HepG2 (cell line): ENCODE data around the gene RABGGTA. TPM values are rescaled to one million over a fixed set of nuclear protein-coding genes. Genes with fewer than 3 reads are reported as not detected.

Source experiments
- EED ChIP-seq: sonication (generic); formaldehyde crosslinking; IDR thresholded peaks from 2 replicates; pipeline ENCODE4 v1.5.0; 2020; ENCODE audit warnings: mild to moderate bottlenecking, missing genetic modification reagents
- EP300 ChIP-seq, 3 experiments: sonication (generic) in 1 of 3; formaldehyde crosslinking in 1 of 3; IDR thresholded peaks; 2 replicates each; pipeline versions ENCODE4 v1.5.1 to v1.6.1; 2011 to 2020; ENCODE audit warnings: low read depth in 2 of 3, low read length in 2 of 3, borderline replicate concordance in 1 of 3, improper control_type of control experiment in 1 of 3, mild to moderate bottlenecking in 1 of 3, missing genetic modification reagents in 1 of 3, moderate library complexity in 1 of 3
- FOSL1 ChIP-seq: sonication (generic); formaldehyde crosslinking; IDR thresholded peaks from 2 replicates; pipeline ENCODE4 v1.9.0; 2021; ENCODE audit warnings: missing genetic modification reagents, borderline replicate concordance
- FOXM1 ChIP-seq: sonication (generic); formaldehyde crosslinking; IDR thresholded peaks from 2 replicates; pipeline ENCODE4 v1.5.0; 2020; ENCODE audit warnings: missing genetic modification reagents
- KLF15 ChIP-seq: sonication (generic); formaldehyde crosslinking; IDR thresholded peaks from 2 replicates; pipeline ENCODE4 v1.8.1; 2023; ENCODE audit warnings: borderline replicate concordance, mild to moderate bottlenecking, inconsistent platforms, missing genetic modification reagents, mixed read lengths
- NCOA2 ChIP-seq: sonication (generic); formaldehyde crosslinking; IDR thresholded peaks from 2 replicates; pipeline ENCODE4 v1.8.0; 2022; ENCODE audit warnings: inconsistent platforms
- NCOR1 ChIP-seq: fragments of 200-600 bp; sonication (generic); IDR thresholded peaks from 2 replicates; pipeline ENCODE4 v1.7.0; 2017; ENCODE audit warnings: antibody characterized with exemption, low read length, borderline replicate concordance
- PHF5A ChIP-seq: IDR thresholded peaks from one replicate; pipeline ENCODE4 v1.6.1; 2018; ENCODE audit warnings: low read depth, missing genetic modification reagents; ENCODE audit not compliant: unreplicated experiment
- PTBP1 ChIP-seq: fragments of 200-400 bp; formaldehyde crosslinking; IDR thresholded peaks from 2 replicates; pipeline ENCODE4 v1.6.1; 2018; ENCODE audit warnings: low read length, low read depth; ENCODE audit not compliant: poor library complexity, severe bottlenecking
- SRSF1 ChIP-seq: fragments of 200-400 bp; formaldehyde crosslinking; optimal IDR thresholded peaks from 2 replicates; pipeline ENCODE3; 2017; ENCODE audit warnings: mild to moderate bottlenecking, low read depth, low read length, moderate library complexity
- TCF7 ChIP-seq: sonication (generic); IDR thresholded peaks from 2 replicates; pipeline ENCODE4 v1.6.1; 2016; ENCODE audit warnings: antibody characterized with exemption, low read depth
- ZIK1 ChIP-seq: sonication (generic); formaldehyde crosslinking; IDR thresholded peaks from 2 replicates; pipeline ENCODE4 v1.5.0; 2020; ENCODE audit warnings: mild to moderate bottlenecking, low read depth, missing genetic modification reagents, borderline replicate concordance
- ZKSCAN8 ChIP-seq: IDR thresholded peaks from 2 replicates; pipeline ENCODE4 v1.6.1; 2016; ENCODE audit warnings: borderline replicate concordance, missing genetic modification reagents, missing compliant biosample characterization
- ZNF619 ChIP-seq: sonication (generic); formaldehyde crosslinking; IDR thresholded peaks from 2 replicates; pipeline ENCODE4 v1.4.0; 2020; ENCODE audit warnings: mild to moderate bottlenecking, missing genetic modification reagents
- polyA plus RNA-seq, 8 experiments: library from polyadenylated mRNA; depleted of rRNA in 3 of 8; stranded (reverse) in 7 of 8; unstranded in 1 of 8; fragments of >200 nt; fragmentation: Illumina TruSeq in 4 of 8; extraction: Trizol in 4 of 8; gene quantifications; 2 replicates each; pipeline versions ENCODE4 v1.2.1 to v1.2.3, GENCODE V29; 2011 to 2016; ENCODE audit warnings: low read depth in 4 of 8, missing spikeins in 1 of 8, mixed read lengths in 1 of 8; ENCODE audit not compliant: insufficient read depth in 1 of 8
- total RNA-seq, 5 experiments: library from RNA; depleted of rRNA; stranded (reverse); fragments of >200 nt; fragmentation: Illumina TruSeq; extraction: Trizol; gene quantifications; 2 replicates each; pipeline ENCODE4 v1.2.3, GENCODE V29; 2016; ENCODE audit warnings: low read depth in 1 of 5
- TF ChIP-seq, protein P1 (sequence below): sonication (generic); formaldehyde crosslinking; IDR thresholded peaks from 2 replicates; pipeline ENCODE4 v1.5.1; 2020; ENCODE audit warnings: mild to moderate bottlenecking, moderate library complexity, missing genetic modification reagents
- TF ChIP-seq, protein P2 (sequence below): sonication (generic); formaldehyde crosslinking; IDR thresholded peaks from one replicate; pipeline ENCODE4 v1.5.1; 2020; ENCODE audit warnings: mild to moderate bottlenecking, missing genetic modification reagents; ENCODE audit errors: not compliant biosample characterization
- TF ChIP-seq, protein P3 (sequence below): sonication (generic); formaldehyde crosslinking; IDR thresholded peaks from 2 replicates; pipeline ENCODE4 v1.9.0; 2021; ENCODE audit warnings: missing genetic modification reagents, mild to moderate bottlenecking, borderline replicate concordance

The RABGGTA gene
- total and polyA plus RNA-seq, 2 of the 13 experiments (the other 11 are each of a cell fraction or from before 2014, with no cell fraction given), result 57.9 to 90.8 TPM

DNA sequence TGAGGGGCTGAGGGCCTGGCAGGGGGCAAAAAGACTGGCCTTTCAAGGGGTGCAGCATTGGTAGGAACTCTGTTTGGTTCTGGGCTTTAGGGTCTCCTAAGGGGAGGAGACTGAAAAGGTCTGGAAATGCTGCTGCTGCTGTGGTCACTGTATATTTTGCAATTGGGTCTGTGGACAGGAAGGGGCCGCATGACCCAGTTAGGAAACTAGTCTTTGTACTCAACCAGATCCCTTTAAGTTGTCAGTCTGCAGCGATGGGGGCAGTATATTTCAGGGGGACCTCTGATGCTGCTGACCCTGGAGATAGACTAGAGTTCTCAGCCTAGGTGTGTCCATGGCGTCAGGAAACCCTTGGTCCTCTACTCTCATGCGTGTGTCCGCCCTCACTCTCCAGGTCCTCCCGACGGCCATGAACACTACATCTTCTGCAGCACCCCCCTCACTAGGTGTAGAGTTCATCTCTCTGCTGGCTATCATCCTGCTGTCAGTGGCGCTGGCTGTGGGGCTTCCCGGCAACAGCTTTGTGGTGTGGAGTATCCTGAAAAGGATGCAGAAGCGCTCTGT lies 43.9 kb upstream of the RABGGTA start (continued):
- TF ChIP-seq, protein P1, sequence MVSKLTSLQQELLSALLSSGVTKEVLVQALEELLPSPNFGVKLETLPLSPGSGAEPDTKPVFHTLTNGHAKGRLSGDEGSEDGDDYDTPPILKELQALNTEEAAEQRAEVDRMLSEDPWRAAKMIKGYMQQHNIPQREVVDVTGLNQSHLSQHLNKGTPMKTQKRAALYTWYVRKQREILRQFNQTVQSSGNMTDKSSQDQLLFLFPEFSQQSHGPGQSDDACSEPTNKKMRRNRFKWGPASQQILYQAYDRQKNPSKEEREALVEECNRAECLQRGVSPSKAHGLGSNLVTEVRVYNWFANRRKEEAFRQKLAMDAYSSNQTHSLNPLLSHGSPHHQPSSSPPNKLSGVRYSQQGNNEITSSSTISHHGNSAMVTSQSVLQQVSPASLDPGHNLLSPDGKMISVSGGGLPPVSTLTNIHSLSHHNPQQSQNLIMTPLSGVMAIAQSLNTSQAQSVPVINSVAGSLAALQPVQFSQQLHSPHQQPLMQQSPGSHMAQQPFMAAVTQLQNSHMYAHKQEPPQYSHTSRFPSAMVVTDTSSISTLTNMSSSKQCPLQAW, result peak; percentile 50
- TF ChIP-seq NCOA2 (CRISPR knock-in tag) (0 out of 2 replicates have a peak, but pooled peaks have one; percentile 10), NCOR1 (0 out of 2 replicates have a peak, but pooled peaks have one; percentile 28), EP300 (IDR thresholded peaks at IDR 0.05; ENCODE audit: low read depth in 2 of 2, low read length in 2 of 2) (no peak), EP300 (CRISPR knock-in tag; IDR thresholded peaks at IDR 0.05; ENCODE audit: borderline replicate concordance) (no peak; the same call in 1 of the 2 replicates), EED (CRISPR knock-in tag) (no peak), TCF7 (no peak), KLF15 (no peak), ZIK1 (CRISPR knock-in tag) (no peak), ZKSCAN8 (CRISPR knock-in tag) (no peak), ZNF619 (CRISPR knock-in tag) (no peak; the same call in 1 of the 2 replicates), PHF5A (CRISPR knock-in tag) (no peak), FOSL1 (no peak), FOXM1 (CRISPR knock-in tag) (no peak), SRSF1 (no peak), PTBP1 (no peak)
- TF ChIP-seq, protein P2, sequence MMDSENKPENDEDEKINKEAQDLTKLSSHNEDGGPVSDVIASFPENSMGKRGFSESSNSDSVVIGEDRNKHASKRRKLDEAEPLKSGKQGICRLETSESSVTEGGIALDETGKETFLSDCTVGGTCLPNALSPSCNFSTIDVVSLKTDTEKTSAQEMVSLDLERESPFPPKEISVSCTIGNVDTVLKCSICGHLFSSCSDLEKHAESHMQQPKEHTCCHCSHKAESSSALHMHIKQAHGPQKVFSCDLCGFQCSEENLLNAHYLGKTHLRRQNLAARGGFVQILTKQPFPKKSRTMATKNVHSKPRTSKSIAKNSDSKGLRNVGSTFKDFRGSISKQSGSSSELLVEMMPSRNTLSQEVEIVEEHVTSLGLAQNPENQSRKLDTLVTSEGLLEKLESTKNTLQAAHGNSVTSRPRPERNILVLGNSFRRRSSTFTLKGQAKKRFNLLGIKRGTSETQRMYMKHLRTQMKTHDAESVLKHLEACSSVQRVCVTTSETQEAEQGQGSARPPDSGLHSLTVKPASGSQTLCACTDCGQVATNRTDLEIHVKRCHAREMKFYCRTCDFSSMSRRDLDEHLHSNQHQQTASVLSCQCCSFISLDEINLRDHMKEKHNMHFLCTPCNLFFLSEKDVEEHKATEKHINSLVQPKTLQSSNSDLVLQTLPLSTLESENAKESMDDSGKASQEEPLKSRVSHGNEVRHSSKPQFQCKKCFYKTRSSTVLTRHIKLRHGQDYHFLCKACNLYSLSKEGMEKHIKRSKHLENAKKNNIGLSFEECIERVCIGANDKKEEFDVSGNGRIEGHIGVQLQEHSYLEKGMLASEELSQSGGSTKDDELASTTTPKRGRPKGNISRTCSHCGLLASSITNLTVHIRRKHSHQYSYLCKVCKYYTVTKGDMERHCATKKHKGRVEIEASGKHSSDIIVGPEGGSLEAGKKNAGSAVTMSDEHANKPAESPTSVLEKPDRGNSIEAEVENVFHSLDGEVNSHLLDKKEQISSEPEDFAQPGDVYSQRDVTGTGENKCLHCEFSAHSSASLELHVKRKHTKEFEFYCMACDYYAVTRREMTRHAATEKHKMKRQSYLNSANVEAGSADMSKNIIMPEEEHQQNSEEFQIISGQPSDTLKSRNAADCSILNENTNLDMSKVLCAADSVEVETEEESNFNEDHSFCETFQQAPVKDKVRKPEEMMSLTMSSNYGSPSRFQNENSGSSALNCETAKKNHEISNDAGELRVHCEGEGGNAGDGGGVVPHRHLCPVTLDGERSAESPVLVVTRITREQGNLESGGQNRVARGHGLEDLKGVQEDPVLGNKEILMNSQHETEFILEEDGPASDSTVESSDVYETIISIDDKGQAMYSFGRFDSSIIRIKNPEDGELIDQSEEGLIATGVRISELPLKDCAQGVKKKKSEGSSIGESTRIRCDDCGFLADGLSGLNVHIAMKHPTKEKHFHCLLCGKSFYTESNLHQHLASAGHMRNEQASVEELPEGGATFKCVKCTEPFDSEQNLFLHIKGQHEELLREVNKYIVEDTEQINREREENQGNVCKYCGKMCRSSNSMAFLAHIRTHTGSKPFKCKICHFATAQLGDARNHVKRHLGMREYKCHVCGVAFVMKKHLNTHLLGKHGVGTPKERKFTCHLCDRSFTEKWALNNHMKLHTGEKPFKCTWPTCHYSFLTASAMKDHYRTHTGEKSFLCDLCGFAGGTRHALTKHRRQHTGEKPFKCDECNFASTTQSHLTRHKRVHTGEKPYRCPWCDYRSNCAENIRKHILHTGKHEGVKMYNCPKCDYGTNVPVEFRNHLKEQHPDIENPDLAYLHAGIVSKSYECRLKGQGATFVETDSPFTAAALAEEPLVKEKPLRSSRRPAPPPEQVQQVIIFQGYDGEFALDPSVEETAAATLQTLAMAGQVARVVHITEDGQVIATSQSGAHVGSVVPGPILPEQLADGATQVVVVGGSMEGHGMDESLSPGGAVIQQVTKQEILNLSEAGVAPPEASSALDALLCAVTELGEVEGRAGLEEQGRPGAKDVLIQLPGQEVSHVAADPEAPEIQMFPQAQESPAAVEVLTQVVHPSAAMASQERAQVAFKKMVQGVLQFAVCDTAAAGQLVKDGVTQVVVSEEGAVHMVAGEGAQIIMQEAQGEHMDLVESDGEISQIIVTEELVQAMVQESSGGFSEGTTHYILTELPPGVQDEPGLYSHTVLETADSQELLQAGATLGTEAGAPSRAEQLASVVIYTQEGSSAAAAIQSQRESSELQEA (CRISPR knock-in tag), result no peak
- TF ChIP-seq, protein P3, sequence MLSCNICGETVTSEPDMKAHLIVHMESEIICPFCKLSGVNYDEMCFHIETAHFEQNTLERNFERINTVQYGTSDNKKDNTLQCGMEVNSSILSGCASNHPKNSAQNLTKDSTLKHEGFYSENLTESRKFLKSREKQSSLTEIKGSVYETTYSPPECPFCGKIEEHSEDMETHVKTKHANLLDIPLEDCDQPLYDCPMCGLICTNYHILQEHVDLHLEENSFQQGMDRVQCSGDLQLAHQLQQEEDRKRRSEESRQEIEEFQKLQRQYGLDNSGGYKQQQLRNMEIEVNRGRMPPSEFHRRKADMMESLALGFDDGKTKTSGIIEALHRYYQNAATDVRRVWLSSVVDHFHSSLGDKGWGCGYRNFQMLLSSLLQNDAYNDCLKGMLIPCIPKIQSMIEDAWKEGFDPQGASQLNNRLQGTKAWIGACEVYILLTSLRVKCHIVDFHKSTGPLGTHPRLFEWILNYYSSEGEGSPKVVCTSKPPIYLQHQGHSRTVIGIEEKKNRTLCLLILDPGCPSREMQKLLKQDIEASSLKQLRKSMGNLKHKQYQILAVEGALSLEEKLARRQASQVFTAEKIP, result no peak
